ENCODE measurements around the gene SH3TC2. TPM values are rescaled to one million over a fixed set of nuclear protein-coding genes. Genes with fewer than 3 reads are reported as not detected.

The SH3TC2 gene
- polyA plus RNA-seq, 1 of the 3 experiments (the other 2 are of a cell fraction): 1.1 TPM

DNA sequence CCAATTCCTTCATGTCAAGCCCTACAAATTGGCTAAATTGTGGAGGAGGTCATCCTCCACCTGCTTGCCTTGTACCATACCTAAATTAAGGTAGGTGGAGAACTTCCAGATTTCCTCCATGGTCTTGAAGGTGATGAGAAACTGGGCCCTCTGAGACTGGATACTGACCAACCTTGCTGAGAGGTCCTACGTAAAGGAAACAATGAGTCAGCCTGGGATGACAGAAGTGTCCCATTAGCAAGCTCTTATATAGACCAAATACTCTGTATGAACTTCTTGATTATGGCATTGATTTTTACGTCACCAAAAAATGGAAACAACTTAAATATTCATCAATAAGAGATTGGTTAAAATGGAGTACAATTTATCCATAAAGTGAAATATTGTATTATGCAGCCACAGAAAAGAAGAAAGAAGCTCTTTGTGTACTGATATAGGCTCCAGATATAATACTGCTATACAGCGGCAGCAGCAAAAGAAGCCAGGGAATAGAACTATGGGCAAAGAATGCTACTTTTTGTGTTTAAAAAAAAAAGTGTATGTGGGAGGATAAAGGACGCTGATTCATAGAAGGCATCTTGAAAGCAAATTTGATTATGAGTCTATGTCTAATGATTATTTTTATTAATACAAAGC is 18.3 kb downstream of the SH3TC2 start:
- Histone ChIP-seq H3K4me1 (ENCODE audit: control insufficient read depth in 1 of 2, insufficient read depth in 2 of 2, low read depth in 1 of 2, low read length in 1 of 2) (peaks cover 0 to 10% of the 10 kb centered on the region in 2 experiments; a peak in 2 of 4 replicates), H3K27me3 (ENCODE audit: insufficient read depth) (no peaks in the 10 kb centered on the region), H3F3A (replicated peaks; ENCODE audit: insufficient read depth) (peaks cover 6% of the 10 kb centered on the region), H3K27ac (ENCODE audit: low read depth in 2 of 2, low read length in 1 of 2) (no peak overlapping the region), H2AFZ (ENCODE audit: low read depth) (no peak overlapping the region), H3K36me3 (replicated peaks in 1 of 2; ENCODE audit: control insufficient read depth in 1 of 2, insufficient read depth in 2 of 2, low read length in 1 of 2) (no peaks in the 10 kb centered on the region), H3K9ac (no peak overlapping the region), H3K4me2 (no peak overlapping the region), H3K79me2 (ENCODE audit: insufficient read depth) (no peaks in the 10 kb centered on the region), H3K9me2 (no peaks in the 10 kb centered on the region), H3K4me3 (ENCODE audit: low read depth in 2 of 2, low read length in 1 of 2) (no peak overlapping the region), H3K9me3 (no peaks in the 10 kb centered on the region), H4K20me1 (ENCODE audit: insufficient read depth) (no peaks in the 10 kb centered on the region)
- POLR2A ChIA-PET: no interaction called here
- TF ChIP-seq CHD2 (IDR thresholded peaks at IDR 0.05; ENCODE audit: low read length, partially characterized antibody): no peak
- no peak for TF ChIP-seq JUND (IDR thresholded peaks at IDR 0.05)
- TF ChIP-seq MXI1 (IDR thresholded peaks at IDR 0.05; ENCODE audit: low read depth, low read length): no peak
- TF ChIP-seq GABPA (IDR thresholded peaks at IDR 0.05; ENCODE audit: low read depth): no peak
- TF ChIP-seq, protein P1, sequence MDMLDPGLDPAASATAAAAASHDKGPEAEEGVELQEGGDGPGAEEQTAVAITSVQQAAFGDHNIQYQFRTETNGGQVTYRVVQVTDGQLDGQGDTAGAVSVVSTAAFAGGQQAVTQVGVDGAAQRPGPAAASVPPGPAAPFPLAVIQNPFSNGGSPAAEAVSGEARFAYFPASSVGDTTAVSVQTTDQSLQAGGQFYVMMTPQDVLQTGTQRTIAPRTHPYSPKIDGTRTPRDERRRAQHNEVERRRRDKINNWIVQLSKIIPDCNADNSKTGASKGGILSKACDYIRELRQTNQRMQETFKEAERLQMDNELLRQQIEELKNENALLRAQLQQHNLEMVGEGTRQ (IDR thresholded peaks at IDR 0.05; ENCODE audit: borderline replicate concordance, low read depth, low read length): no peak
- TF ChIP-seq GATA2 (CRISPR knock-in tag; IDR thresholded peaks at IDR 0.05): no peak
- TF ChIP-seq EP300 (IDR thresholded peaks at IDR 0.05; ENCODE audit: borderline replicate concordance in 1 of 2, low read depth in 1 of 2, low read length in 1 of 2): no peak
- CTCF ChIA-PET: interaction anchor here (1.1 to 7.3 kb wide), 5 partner anchors 10 to 310 kb away, joined by 3 to 68 read pairs (median 10); no protein-coding TSS in a partner anchor
- WGBS (ENCODE audit: low lambda C conversion rate): 84% methylated on average over 4 of the region's 4 CpGs
- DNase-seq: no peak

DNA sequence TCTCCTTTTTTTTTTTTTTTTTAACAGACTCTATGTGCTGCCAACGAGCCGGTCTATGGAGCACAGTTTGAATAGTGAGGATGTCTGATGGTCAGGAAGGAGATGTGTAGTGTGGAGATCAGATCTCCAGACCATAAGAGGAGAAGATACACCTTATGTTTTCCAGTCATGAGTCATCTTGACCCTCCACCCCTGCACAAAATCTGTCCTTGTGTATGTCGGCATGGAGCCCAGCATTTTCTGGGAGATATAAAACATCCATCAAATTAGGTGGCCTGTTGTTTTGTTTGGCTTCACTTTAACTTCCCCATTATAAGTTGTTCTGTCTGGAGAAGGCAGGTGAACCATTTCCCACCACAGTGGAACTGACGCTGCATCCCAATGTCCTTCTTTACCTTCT is 19.2 kb downstream of the SH3TC2 start:
- Histone ChIP-seq H3F3A (replicated peaks; ENCODE audit: insufficient read depth) (peaks cover 6% of the 10 kb centered on the region), H3K4me3 (ENCODE audit: low read depth in 2 of 2, low read length in 1 of 2) (no peak overlapping the region), H3K9me3 (no peaks in the 10 kb centered on the region), H3K9me2 (no peaks in the 10 kb centered on the region), H3K27me3 (ENCODE audit: insufficient read depth) (no peaks in the 10 kb centered on the region), H2AFZ (ENCODE audit: low read depth) (no peak overlapping the region), H3K9ac (no peak overlapping the region), H3K4me1 (ENCODE audit: control insufficient read depth in 1 of 2, insufficient read depth in 2 of 2, low read depth in 1 of 2, low read length in 1 of 2) (peaks cover 0 to 10% of the 10 kb centered on the region in 2 experiments; a peak in 2 of 4 replicates), H3K27ac (ENCODE audit: low read depth in 2 of 2, low read length in 1 of 2) (no peak overlapping the region), H3K79me2 (ENCODE audit: insufficient read depth) (no peaks in the 10 kb centered on the region), H3K36me3 (replicated peaks in 1 of 2; ENCODE audit: control insufficient read depth in 1 of 2, insufficient read depth in 2 of 2, low read length in 1 of 2) (no peaks in the 10 kb centered on the region), H3K4me2 (no peak overlapping the region), H4K20me1 (ENCODE audit: insufficient read depth) (no peaks in the 10 kb centered on the region)
- WGBS (ENCODE audit: low lambda C conversion rate): 81% methylated on average over 4 of the region's 4 CpGs
- DNase-seq: no peak
- ChIA-PET POLR2A (no interaction called here), CTCF (interaction anchor here (1.1 to 1.6 kb wide), 3 partner anchors 12 to 309 kb away, joined by 3 to 4 read pairs (median 3); no protein-coding TSS in a partner anchor)
- TF ChIP-seq POLR2AphosphoS5 (IDR thresholded peaks at IDR 0.05; ENCODE audit: low read depth, low read length) (no peak), GATA2 (CRISPR knock-in tag; IDR thresholded peaks at IDR 0.05) (no peak), ZBTB33 (IDR thresholded peaks at IDR 0.05; ENCODE audit: borderline replicate concordance, low read depth) (no peak), RCOR1 (IDR thresholded peaks at IDR 0.05; ENCODE audit: low read length) (no peak), FOXJ3 (CRISPR knock-in tag; IDR thresholded peaks at IDR 0.05) (no peak), RXRA (IDR thresholded peaks at IDR 0.05; ENCODE audit: borderline replicate concordance, low read depth) (no peak), CTCF (IDR thresholded peaks at IDR 0.05) (no peak), GABPA (IDR thresholded peaks at IDR 0.05; ENCODE audit: low read depth) (no peak), SMC3 (IDR thresholded peaks at IDR 0.05; ENCODE audit: low read depth, low read length) (no peak), RAD21 (IDR thresholded peaks at IDR 0.05; ENCODE audit: low read length) (no peak), RFX5 (IDR thresholded peaks at IDR 0.05; ENCODE audit: low read length) (no peak), TEAD4 (IDR thresholded peaks at IDR 0.05; ENCODE audit: borderline replicate concordance, insufficient read depth) (no peak), EP300 (IDR thresholded peaks at IDR 0.05; ENCODE audit: borderline replicate concordance in 1 of 2, low read depth in 1 of 2, low read length in 1 of 2) (no peak), NFIC (IDR thresholded peaks at IDR 0.05; ENCODE audit: borderline replicate concordance) (no peak), YY1 (IDR thresholded peaks at IDR 0.05; ENCODE audit: low read depth) (no peak), ELF1 (IDR thresholded peaks at IDR 0.05) (no peak), USF1 (IDR thresholded peaks at IDR 0.05; ENCODE audit: borderline replicate concordance, low read depth) (no peak), FOXM1 (IDR thresholded peaks at IDR 0.05; ENCODE audit: low read depth) (no peak)

Measured in SK-N-SH (cell line).